HG03442 (cell line): ENCODE measurements around the gene MATN1.

Experiments used
- ATAC-seq: cut with Tn5 transposase; IDR thresholded peaks from one replicate; pipeline ENCODE4 v1.9.1; 2021; ENCODE audit warnings: mild to moderate bottlenecking, moderate library complexity; ENCODE audit not compliant: unreplicated experiment

The MATN1 gene

GRCh38 chr1:30665216-30666010 lies 58.0 kb downstream of the MATN1 start:
- no peak for ATAC-seq

- ATAC-seq, result no peak
Observed at GRCh38 chr1:30664103-30664755, 59.2 kb downstream of the MATN1 start.

GRCh38 chr1:30663596-30664091 lies 59.7 kb downstream of the MATN1 start:
- no peak for ATAC-seq

GRCh38 chr1:30662291-30662840 lies 61.0 kb downstream of the MATN1 start:
- no peak for ATAC-seq

- no peak for ATAC-seq
Observed at GRCh38 chr1:30661311-30661710, 62.1 kb downstream of the MATN1 start.
